OCI-M2 (cell line): Measurements from ENCODE around the gene IMPDH1.

Experiments
- DNase-seq: peaks from one replicate; lab custom pipeline; 2025; ENCODE audit not compliant: unreplicated experiment; lab: John Stamatoyannopoulos, UW

IMPDH1 gene

DNA sequence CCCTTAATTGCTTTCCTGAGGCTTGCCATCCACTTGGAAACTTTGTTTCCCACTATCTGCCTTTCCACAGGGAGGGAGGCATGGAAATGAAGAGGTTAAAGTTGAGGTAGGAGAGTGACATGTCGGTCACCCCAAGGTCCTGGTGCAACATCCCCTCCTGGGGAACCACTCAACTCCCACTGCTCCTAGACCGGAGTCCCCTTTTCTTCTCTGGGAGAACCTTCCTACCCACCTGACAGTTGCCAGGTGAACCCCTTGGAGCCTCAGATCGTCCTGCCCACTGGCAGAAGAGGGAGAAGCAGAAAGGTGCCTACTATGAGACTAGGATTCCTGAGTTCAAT, 21.7 kb downstream of the IMPDH1 start:
- DNase-seq: no peak

DNA sequence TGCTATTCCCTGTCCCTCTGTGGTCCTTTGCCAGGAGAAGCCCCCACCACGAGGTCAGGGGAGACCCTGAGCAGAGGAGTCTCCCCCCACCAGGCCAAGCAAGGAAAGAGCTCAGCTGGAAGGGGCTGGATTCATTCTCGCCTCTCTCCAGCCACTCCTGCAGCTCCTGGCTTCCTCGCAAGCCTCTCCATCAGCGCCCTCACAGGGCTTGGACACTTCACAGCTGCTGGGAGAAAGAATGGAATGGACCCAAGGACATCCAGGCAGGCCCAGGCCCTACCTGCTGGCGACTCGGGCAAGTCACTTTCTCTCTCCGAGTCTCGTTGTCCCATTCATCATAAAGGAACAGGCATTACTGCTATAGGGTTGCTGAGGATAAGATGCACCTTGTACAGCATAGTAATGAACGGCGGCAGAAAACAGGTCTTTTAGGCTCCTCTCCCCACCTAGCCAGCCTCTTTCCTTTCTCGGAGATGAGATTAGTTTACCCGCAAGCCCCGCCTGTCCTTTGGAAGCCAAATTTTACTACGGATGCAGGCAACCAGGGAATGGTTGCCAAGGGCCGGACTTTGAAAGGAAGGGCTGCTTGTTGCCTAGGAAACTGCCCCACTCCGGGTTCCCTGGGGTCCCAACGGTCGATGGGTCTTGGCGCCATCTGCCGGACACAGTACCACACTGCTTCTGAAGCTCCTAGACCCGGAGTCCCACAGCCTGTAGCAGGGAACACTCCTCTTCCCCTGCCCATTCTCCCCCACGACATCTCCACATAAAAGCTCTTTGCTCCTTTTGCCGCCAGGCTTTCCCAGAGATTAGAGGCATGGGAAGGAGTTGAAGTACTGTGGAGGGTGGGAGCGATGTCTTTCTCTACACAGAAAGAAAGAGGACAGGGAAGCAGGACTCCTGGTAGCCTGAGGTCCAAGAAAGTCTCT, 22.3 kb downstream of the IMPDH1 start:
- no peak for DNase-seq

DNA sequence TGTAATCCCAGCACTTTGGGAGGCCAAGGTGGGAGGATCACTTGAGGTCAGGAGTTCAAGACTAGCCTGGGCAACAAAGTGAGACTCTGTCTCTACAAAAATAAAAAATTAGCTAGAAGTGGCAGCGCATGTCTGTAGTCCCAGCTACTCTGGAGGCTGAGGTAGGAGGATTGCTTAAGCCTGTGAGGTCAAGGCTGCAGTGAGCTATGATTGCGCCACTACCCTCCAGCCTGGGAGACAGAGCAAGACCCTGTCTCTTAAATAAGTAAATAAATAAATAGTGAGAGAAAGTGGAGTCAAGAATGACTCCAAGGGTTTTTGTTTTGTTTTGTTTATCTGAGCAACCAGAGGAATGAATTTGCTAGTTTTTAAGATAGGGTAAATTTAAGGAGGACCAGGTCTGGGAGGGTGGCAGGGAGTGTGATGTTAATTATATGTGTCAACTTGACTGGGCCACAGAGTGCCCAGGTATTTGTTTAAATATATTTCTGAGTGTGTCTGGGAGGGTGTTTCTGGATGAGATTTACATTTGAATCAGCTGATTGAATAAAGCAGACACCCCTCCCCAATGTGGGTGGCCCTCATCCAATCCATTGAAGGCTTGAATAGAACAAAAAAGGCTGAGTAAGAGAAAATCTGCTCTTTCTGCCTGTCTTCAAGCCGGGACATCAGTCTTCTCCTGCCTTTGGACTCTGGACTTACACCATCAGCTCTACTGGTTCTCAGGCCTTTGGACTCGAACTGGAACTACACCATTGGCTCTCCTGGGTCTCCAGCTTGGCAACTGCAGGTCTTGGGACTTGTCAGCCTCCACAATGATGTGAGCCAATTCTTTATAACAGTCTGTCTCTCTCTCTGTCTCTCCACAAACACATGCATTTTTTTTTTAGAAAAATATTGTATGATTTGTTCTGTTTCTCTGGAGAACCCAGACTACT, 23.5 kb downstream of the IMPDH1 start:
- DNase-seq: no peak

DNA sequence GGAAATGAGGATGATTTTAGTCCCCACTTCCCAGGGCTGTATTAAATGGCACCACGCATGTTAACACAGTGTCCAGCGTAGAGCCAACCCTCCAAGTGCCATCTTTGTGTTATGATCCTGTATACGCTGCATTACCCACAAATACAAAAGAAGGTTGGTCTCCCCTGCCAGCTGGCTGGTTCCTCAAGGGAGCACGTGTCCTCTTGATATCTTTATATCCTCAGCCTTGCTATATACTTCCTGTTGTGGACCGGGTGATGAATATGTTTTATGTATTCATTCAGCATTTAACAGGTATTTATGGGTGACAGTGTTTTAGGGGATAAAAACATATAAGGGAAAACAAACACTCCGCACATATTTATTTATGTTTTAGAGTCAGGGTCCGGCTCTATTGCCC, 25.1 kb downstream of the IMPDH1 start:
- no peak for DNase-seq

DNA sequence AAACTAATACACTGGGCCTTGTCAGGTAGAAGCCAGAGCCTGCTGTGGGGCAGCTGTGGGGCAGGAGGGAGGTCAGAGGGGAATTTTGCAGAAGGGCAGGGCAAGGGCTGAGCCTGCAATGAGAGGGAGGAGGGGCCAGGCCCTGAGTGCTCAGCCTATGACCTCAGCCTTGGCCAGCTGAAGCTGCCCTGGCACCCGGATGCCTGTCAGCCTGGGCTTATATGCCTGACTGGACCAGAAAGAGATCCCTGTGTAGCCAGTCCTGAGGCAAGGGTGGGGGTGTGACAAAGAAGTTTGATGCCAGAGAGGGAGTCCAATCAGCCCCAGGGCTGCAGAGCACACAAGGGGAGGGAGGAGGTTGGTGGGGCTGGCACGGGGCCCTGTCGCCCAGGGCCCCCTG, 26.0 kb downstream of the IMPDH1 start:
- DNase-seq: no peak

DNA sequence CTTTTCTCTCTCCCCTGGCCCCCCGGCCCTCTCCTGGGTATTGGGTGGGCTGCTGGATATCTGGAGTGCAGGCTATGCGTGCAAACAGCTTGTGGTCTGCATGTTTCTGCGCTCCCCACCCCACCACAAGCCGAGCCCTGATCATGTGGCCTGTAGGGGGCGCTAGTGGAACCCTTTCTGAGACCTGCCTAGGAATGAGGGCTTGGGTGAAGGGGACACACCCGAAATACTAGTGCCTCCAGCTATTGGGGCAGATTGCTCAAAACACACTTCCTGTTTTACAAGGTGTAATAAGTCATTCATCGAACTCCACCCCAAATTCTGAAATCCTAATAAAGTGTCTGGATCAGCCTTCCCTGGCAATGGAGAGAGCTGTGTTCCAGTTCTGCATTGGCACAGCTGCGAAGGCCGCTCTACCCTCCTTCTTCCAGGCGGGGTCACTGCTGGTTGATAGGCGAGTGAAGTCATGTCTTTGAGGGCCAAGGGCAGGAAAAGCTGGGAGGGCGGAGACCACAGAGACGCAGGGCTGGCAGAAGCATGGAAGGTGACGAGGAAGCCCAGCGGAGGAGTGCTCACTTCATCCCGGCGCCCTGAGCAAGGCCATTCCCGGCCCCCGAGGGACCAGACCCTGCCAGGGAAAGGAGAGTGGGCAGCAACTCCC, 28.5 kb downstream of the IMPDH1 start:
- no peak for DNase-seq

DNA sequence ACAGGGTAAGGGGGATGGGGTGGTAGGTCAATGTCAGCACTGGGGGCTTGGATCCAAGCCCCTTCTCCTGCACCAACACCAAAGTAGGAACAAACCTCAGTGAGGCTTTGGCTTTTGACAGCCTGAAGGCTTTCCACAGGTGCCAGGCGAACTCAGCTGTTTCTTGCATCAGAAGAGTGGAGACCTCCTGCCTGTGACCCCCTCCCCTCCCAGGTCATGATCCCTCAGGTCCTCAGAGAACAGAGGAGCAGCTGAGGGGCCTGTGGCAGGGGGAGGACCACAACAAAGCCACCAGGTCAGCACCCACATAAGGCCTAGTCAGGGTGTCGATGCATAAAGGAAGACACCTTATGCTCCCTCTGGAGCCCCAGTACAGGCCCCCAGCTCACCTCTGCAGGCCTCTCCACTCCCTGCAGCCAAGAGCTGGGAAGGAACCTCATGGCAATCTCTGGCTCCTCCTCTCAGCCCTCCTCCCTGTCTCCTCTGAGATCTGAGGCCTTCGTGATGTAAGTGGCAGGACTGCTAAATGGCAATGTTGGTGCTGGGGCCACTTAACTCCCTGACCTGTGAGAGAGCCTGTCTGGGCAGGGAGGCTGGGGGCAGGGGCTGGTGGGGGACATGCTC, 29.2 kb downstream of the IMPDH1 start:
- no peak for DNase-seq

DNA sequence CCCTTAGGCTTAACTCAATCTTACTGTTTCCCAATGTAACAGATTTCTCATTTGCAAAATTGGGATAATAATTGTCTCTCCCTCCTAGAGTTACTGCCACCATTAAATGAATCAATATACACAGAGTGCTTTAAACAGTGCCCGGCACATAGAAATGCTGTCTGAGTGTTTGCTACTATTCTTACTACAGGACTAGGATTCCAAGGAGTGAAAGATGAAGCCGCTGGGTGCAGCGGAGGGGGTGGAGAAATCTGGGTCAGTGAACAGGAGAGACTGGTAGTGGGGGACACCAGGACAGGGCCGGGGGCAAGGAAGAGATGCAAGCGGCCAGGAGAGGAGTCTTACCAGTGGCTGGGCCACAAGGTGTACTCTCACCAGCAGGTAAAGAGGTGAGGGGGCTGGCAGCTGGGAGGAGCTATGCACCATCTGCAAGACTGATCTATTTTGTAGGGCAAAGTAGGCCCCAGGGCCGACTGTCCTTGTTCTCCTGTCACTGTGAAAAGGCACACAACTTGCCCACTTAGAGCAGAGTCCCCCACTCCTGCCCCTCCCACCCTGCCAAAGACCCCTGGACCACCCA, 29.8 kb downstream of the IMPDH1 start:
- no peak for DNase-seq

DNA sequence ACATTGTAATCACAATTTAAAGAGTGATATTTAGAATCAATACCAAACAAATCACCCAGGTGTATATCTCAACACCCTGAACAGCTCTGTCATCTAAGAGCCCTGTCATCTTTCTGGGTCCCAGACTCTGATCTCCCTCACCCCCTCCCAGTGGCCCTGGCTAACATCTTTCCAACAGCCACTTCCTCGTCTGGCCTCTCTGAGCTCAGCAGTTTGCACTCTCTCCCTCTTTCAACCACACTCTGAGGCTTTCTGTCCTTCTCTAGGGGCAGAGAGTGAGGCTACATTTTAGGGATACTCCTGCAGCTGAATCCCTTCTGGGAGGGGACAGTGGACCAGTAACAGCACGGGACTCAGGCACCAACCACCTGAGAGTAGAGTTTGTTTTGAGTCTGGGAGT, 31.1 kb downstream of the IMPDH1 start:
- DNase-seq: no peak

DNA sequence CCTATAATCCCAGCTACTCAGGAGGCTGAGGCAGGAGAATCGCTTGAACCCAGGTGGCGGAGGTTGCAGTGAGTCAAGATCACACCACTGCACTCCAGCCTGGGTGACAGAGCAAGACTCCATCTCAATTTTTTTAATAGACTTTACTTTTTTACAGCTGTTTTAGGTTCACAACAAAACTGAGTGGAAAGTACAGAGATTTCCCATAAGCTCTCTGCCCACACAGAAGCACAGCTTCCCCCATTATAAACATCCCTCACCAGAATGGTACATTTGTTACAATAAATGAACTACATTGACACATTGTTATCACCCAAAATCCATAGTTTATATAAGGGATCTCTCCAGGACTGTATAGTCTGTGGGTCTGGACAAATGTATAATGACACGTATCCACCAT, 33.7 kb downstream of the IMPDH1 start:
- no peak for DNase-seq

DNA sequence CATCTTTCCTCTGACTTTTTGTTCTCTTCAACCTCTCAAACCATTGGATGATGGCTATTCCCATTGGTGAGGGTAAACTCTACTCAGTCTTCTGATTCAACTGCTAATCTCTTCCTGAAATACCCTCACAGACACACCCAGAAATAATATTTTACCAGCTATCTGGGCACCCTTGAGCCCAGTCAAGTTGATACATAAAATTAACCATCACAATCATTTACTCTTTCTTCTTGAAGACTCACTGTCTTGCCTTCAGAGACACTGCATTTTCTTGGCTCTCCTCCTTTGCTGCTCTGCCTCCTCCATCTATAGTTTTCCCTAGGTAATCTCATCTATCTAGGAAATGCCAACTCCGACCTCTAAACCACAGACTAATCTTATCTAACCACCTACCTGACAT, 35.7 kb downstream of the IMPDH1 start:
- no peak for DNase-seq

DNA sequence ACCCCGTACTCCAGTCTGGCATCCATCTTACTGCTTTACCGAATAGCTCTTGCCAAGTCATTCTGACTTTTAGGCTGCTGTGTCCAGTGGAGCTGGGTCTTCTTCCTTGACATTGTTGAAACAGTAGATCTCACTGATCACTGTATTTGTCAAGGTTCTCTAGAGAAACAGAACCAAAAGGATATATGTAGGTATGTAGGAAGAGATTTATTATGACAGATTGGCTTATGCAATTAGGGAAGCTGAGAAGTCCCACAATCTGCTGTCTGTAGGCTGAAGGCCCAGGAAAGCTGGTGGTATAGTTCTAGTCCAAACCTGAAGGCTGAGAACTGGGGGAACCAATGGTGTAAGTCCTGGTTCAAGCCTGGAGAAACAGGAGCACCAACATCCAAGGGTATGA, 36.2 kb downstream of the IMPDH1 start:
- no peak for DNase-seq

DNA sequence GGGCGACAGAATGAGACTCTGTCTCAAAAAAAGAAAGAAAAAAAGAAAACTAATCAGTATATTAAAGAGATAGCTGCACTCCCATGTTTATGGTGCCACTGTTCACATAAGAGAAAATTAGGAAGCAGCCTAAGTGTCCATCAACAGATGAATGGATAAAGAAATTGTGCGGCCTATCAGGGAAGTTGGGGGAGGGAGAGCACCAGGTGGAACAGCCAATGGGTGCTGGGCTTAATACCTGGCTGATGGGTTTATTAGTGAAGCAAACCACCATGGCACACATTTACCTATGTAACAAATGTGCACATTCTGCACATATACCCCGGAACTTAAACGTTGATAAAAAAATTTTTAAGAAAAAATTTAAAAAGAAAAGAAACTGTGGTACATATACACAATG, 39.3 kb downstream of the IMPDH1 start:
- DNase-seq: no peak

DNA sequence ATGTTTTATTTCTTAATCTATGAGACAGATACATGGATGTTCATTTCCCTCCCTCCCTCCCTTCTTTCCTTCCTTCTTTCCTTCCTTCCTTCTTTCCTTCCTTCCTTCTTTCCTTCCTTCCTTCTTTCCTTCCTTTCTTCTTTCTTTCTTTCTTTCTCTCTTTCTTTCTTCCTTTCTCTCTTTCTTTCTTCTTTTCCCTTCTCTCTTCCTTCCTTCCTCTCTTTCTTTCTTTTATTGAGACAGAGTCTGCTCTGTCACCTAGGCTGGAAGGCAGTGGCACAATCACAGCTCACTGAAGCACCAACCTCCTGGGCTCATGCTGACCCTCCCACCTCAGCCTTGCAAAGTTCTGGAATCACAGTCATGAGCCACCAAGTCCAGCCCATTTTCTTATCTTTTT, 42.8 kb downstream of the IMPDH1 start:
- DNase-seq: no peak

DNA sequence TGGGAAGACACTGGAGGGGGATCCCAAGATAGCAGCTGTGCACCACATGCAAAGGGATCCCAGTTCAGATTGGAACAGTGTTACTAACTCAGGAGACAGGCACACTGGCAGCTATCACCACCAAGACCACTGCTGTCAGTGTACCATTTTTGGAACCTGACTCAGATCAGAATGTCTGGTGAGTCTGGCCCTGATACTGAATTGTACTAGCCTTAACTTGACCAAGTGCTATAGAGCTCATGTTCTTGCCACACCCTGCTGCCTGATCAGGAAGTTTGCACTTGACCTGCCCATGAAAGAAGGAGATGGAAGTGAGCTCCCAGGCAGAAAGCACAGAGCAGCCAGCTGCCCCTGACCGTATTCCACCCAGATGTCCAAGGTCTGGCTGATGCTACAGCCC, 43.5 kb downstream of the IMPDH1 start:
- DNase-seq: no peak

DNA sequence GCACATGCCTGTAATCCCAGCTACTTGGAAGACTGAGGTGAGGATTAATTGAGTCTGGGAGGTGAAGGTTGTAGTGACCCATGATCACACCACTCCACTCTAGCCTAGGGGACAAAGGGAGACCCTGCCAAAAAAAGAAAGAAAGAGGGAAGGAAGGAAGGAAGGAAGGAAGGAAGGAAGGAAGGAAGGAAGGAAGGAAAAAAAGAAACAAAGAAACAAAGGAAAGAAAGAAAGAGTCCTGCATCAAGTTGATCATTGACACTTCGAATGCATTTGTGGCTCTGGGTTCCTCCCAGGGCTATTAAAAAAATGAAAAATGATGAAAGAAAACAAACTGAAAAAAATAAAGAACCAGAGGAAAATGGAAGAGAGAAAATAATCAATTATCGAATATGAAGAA, 44.4 kb downstream of the IMPDH1 start:
- DNase-seq: no peak

DNA sequence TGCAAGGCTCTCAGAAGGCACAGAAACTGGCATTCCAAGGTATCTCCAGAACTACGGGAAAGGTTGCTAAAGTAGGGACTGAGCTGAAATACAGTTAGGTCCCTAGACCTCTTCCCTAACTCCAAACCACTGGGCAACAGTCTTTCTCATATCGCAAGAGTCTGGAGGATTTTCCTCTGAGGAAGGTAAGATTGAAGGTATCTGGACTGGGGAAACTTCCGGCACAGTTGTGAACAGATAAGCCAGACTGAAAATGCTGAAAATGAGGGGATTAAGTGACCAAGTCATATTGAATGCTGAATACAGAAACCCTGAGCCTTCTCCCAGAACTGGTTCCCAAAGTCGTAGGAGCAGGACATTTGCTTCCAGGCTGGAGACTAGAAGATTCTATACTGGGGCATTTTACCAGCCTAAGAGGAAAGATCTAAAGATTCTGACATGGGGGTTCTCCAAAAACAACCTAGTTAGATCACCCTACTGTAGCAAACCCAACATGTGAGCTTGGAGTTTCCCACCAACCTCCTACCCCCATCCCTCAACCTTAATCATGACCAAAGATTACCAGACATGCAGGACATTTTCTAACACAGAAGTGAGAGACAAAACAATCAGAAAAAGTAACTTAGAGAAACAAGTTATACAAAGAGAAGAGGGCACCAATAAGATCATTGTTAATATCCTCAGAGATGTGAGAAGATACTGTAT, 45.5 kb downstream of the IMPDH1 start:
- DNase-seq: no peak

DNA sequence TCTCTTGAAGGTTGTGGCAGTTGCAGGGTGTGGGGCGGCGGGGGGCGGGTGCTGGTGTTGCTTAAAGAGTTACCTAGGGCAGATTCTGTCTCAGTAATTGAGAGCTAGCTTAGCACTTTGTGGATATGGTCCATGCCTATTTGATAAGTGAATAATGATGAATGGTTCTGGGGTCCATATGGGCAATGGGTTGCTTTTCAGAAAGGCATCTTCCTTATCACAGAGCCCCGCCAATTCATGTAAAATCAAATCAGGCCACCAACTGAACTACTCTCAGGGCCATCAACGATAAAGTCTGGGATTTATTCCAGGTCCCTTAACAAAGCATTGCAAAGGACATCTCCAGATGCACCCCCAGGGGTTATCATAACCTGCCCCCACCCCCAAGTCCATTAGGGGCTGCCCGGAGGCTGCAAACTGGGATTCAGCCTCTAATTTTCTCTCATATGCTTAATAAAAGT, 46.5 kb downstream of the IMPDH1 start:
- no peak for DNase-seq

DNA sequence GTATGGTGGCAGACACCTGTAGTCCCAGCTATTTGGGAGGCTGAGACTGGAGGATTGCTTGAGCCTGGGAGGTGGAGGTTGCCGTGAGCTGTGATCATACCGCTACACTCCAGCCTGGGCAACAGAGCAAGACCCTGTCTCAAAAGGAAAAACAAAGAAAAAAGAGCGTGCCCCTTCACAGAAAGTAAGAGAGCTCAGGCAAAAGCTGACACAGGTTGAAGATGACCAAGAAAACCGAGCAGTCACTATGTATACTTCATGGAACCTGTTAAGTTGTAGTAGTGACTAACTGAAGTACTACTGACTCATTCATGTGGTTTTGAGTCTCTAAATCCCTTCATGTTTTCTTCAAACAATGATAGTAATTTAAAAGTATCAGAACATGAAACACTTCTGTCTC, 47.1 kb downstream of the IMPDH1 start:
- DNase-seq: no peak
